Karpas-422 (cell line): ENCODE data around the gene FFAR2. TPM values are rescaled to one million over a fixed set of nuclear protein-coding genes. Genes with fewer than 3 reads are reported as not detected.

Experiments
- DNase-seq: peaks from one replicate; pipeline ENCODE4 v3.0.0-alpha.2; 2015
- H2AFZ ChIP-seq: fragments of 200-600 bp; sonication (generic); 2 replicates; pipeline ENCODE4 v1.6.1; 2014; ENCODE audit warnings: antibody characterized with exemption, low read length, mixed read lengths
- H3K27ac ChIP-seq: fragments of 200-600 bp; sonication (generic); 2 replicates; pipeline ENCODE4 v1.5.1; 2014; ENCODE audit warnings: mild to moderate bottlenecking, low read length, moderate library complexity
- H3K27me3 ChIP-seq: fragments of 200-600 bp; sonication (generic); 2 replicates; pipeline ENCODE4 v1.6.1; 2014; ENCODE audit warnings: low read length, mixed read lengths
- H3K36me3 ChIP-seq: fragments of 200-600 bp; sonication (generic); 2 replicates; pipeline ENCODE4 v1.6.1; 2014; ENCODE audit warnings: low read length, mixed read lengths; ENCODE audit not compliant: insufficient read depth
- H3K4me1 ChIP-seq: fragments of 200-600 bp; sonication (generic); 2 replicates; pipeline ENCODE4 v1.6.1; 2014; ENCODE audit warnings: mild to moderate bottlenecking, low read length, mixed read lengths
- H3K4me2 ChIP-seq: fragments of 200-600 bp; sonication (generic); 2 replicates; pipeline ENCODE4 v1.6.1; 2014; ENCODE audit warnings: low read length, low read depth, mild to moderate bottlenecking; ENCODE audit not compliant: poor library complexity, severe bottlenecking
- H3K4me3 ChIP-seq: fragments of 200-600 bp; sonication (generic); 2 replicates; pipeline ENCODE4 v1.5.1; 2014; ENCODE audit warnings: mild to moderate bottlenecking, antibody characterized with exemption, low read length, mixed read lengths
- H3K79me2 ChIP-seq: fragments of 200-600 bp; sonication (generic); 2 replicates; pipeline ENCODE4 v1.6.1; 2014; ENCODE audit warnings: mild to moderate bottlenecking, low read length, mixed read lengths
- H3K9ac ChIP-seq: fragments of 200-600 bp; sonication (generic); 2 replicates; pipeline ENCODE4 v1.6.0; 2014; ENCODE audit warnings: low read length
- H3K9me2 ChIP-seq: fragments of 200-600 bp; sonication (generic), shearing (Covaris generic); replicated peaks from 2 replicates; pipeline ENCODE4 v1.6.0; 2014; ENCODE audit warnings: mild to moderate bottlenecking, low read length, moderate library complexity; ENCODE audit not compliant: insufficient read depth
- H3K9me3 ChIP-seq: fragments of 300-700, 200-600 bp; sonication (generic); 2 replicates; pipeline ENCODE4 v1.6.1; 2014; ENCODE audit warnings: low read length, mixed read lengths
- H4K20me1 ChIP-seq: fragments of 200-600 bp; sonication (generic); 2 replicates; pipeline ENCODE4 v1.6.1; 2014; ENCODE audit warnings: mild to moderate bottlenecking, antibody characterized with exemption, low read length, low read depth; ENCODE audit not compliant: insufficient read depth
- total RNA-seq: library from RNA; depleted of rRNA; stranded (reverse); fragments of >200 nt; shearing (Covaris generic); gene quantifications from 2 replicates; pipeline ENCODE4 v1.2.3, GENCODE V29; 2014; ENCODE audit warnings: low replicate concordance

Gene FFAR2
- total RNA-seq, 1 experiment from 2014 or later: not detected

DNA sequence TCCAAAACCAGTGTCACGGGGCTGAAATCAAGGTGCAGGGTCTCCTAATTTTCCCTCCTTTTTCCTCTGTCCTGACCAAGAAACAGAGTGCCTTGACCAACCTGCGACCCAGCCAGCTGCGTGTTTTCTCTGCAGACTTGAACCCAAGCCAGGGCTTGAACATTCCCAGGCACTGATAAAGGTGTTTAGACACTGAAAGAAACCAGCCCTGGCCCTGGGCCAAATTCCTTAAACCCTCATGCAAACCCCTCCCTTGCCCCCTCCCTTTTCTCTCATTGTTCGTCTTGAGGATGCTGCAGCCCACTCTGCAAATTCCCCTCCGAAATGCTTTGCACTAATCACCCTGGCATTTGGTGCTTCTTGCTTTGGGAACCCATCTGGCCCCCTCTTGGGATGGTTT is 9.5 kb upstream of the FFAR2 start:
- Histone ChIP-seq H3K4me1 (peaks cover 50% of the 10 kb centered on the region), H3K9me3 (no peaks in the 10 kb centered on the region)
- DNase-seq: no peak

DNA sequence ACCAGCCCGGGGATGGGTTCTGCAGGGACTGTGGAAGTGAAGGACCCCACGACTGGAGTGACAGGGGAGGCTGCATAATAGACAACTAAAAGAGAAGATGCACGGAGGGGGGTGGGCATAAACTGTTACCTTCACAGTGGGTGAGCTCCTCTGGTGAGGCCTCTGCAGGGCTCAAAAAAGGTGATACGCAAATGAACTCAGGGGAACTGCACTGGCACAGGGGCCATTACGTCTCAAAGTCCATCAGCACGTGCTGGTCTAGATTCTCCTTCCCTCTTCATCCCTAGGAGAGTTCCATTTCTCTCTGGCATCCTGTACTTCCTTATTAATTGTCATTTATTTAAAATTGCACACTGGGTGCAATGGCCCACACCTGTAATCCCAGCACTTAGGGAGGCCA is 8.1 kb upstream of the FFAR2 start:
- no peak overlapping the region for H3K27ac ChIP-seq
- no peaks in the 10 kb centered on the region for H3K79me2 ChIP-seq
- no peaks in the 10 kb centered on the region for H3K36me3 ChIP-seq
- H3K9ac ChIP-seq: no peak overlapping the region
- H3K9me2 ChIP-seq: no peaks in the 10 kb centered on the region
- H3K9me3 ChIP-seq: no peaks in the 10 kb centered on the region
- H3K4me1 ChIP-seq: peaks cover 50% of the 10 kb centered on the region
- no peak overlapping the region; the same call in 1 of the 2 replicates for H2AFZ ChIP-seq
- no peak overlapping the region for H3K4me3 ChIP-seq
- no peaks in the 10 kb centered on the region; the same call in 1 of the 2 replicates for H3K27me3 ChIP-seq
- no peaks in the 10 kb centered on the region for H4K20me1 ChIP-seq
- peak overlapping the region; percentile 58 for H3K4me2 ChIP-seq
- peak; percentile 65 for DNase-seq

More for the DNA sequence above, 9.5 kb upstream of the FFAR2 start:
- no peak overlapping the region for H2AFZ ChIP-seq
- H3K4me3 ChIP-seq: no peak overlapping the region
- no peak overlapping the region for H3K4me2 ChIP-seq
- no peak overlapping the region for H3K27ac ChIP-seq
- no peaks in the 10 kb centered on the region for H3K79me2 ChIP-seq
- no peaks in the 10 kb centered on the region; the same call in 1 of the 2 replicates for H3K27me3 ChIP-seq
- no peaks in the 10 kb centered on the region for H3K9me2 ChIP-seq
- no peak overlapping the region for H3K9ac ChIP-seq
- no peaks in the 10 kb centered on the region for H3K36me3 ChIP-seq
- no peaks in the 10 kb centered on the region for H4K20me1 ChIP-seq

DNA sequence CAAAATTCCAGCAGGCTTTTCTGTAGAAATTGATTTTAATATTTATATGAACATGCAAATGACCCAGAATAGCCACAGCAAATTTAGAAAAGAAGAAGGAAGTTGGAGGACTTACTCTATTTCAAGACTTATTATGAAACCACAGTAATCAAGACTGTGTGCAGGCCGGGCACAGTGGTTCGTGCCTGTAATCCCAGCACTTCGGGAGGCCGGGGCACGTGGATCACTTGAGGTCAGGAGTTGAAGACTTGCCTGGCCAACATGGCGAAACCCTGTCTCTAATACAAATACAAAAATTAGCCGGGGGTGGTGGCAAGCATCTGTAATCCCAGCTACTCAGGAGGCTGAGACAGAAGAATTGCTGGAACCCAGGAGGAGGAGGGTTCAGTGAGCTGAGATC is 6.0 kb upstream of the FFAR2 start:
- H3K27ac ChIP-seq: no peak overlapping the region
- peaks cover 40% of the 10 kb centered on the region for H3K4me1 ChIP-seq
- H3K79me2 ChIP-seq: no peaks in the 10 kb centered on the region
- H3K4me2 ChIP-seq: peak overlapping the region; percentile 56
- peak; percentile 71 for DNase-seq
- no peaks in the 10 kb centered on the region for H4K20me1 ChIP-seq
- no peaks in the 10 kb centered on the region for H3K9me3 ChIP-seq
- no peak overlapping the region for H3K9ac ChIP-seq
- H3K27me3 ChIP-seq: no peaks in the 10 kb centered on the region; the same call in 1 of the 2 replicates
- no peak overlapping the region for H3K4me3 ChIP-seq
- H3K9me2 ChIP-seq: no peaks in the 10 kb centered on the region
- H3K36me3 ChIP-seq: no peaks in the 10 kb centered on the region
- H2AFZ ChIP-seq: no peak overlapping the region

DNA sequence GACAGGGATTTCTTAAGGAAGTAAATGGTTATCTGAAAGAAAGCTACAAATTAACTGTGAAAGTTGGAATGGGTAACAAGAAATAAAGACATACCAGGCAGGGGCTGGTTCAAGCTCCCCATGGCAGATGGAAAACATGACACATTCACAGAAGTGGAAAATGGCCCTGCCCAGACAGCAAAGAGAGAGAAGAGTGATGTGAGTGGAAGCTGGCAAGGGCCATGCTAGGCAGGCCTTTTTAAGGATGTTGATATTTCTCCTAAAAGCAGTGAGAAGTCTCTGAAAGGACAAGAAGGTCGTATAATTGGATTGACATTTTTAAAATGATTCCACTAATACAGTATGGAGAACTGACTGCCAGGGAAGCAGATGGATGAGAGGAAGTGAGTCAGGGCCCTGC is 3.3 kb upstream of the FFAR2 start:
- no peaks in the 10 kb centered on the region for H3K79me2 ChIP-seq
- no peak overlapping the region for H3K27ac ChIP-seq
- H3K27me3 ChIP-seq: no peaks in the 10 kb centered on the region; the same call in 1 of the 2 replicates
- no peaks in the 10 kb centered on the region for H3K9me3 ChIP-seq
- H2AFZ ChIP-seq: no peak overlapping the region
- no peaks in the 10 kb centered on the region for H3K36me3 ChIP-seq
- H3K9me2 ChIP-seq: no peaks in the 10 kb centered on the region
- H3K4me3 ChIP-seq: no peak overlapping the region
- no peak overlapping the region for H3K4me2 ChIP-seq
- no peak overlapping the region for H3K9ac ChIP-seq
- peaks cover 24% of the 10 kb centered on the region for H3K4me1 ChIP-seq
- no peaks in the 10 kb centered on the region for H4K20me1 ChIP-seq
- DNase-seq: no peak

DNA sequence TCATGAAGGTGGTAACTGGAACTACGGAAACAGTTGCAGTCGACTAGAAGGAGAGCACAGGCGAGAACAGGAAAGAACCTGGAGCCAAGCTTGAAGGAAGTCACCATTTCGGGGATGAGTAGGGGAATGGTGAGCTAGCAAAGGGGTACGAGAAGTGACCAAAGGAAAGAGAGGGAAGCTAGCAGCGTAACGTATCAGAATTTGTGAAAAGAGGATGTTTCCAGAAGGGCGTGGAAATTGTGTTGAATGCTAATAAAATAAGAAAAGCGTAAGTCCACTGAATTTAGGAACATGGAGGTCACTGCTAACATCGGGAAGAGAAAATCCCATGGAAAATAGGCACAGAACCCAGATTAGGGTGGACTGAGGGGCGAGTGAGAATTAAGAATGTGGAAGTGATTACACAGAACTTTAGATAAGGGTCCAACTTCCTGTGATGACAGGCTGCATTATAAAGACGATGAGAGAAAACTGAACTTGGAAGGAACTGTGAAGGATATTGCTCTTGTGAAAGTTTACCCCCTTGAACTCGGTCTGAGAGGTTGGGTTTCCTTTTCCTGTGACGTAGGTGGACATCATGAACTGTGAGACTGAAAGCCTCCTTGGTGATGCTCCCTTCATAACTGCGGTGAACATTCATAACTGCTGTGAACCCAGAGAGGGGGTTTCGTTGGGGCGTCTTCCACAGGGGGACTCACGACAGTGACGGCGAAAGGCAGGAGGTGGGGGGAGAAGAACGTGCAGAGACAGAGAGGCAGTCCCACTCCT is 2.0 kb upstream of the FFAR2 start:
- H3K9me3 ChIP-seq: no peaks in the 10 kb centered on the region
- DNase-seq: no peak
- no peaks in the 10 kb centered on the region for H3K79me2 ChIP-seq
- H4K20me1 ChIP-seq: no peaks in the 10 kb centered on the region
- H3K4me1 ChIP-seq: peaks cover 18% of the 10 kb centered on the region
- H3K36me3 ChIP-seq: no peaks in the 10 kb centered on the region
- no peak overlapping the region for H2AFZ ChIP-seq
- no peak overlapping the region for H3K27ac ChIP-seq
- H3K9me2 ChIP-seq: no peaks in the 10 kb centered on the region
- no peaks in the 10 kb centered on the region; the same call in 1 of the 2 replicates for H3K27me3 ChIP-seq
- no peak overlapping the region for H3K4me2 ChIP-seq
- H3K4me3 ChIP-seq: no peak overlapping the region
- H3K9ac ChIP-seq: no peak overlapping the region

DNA sequence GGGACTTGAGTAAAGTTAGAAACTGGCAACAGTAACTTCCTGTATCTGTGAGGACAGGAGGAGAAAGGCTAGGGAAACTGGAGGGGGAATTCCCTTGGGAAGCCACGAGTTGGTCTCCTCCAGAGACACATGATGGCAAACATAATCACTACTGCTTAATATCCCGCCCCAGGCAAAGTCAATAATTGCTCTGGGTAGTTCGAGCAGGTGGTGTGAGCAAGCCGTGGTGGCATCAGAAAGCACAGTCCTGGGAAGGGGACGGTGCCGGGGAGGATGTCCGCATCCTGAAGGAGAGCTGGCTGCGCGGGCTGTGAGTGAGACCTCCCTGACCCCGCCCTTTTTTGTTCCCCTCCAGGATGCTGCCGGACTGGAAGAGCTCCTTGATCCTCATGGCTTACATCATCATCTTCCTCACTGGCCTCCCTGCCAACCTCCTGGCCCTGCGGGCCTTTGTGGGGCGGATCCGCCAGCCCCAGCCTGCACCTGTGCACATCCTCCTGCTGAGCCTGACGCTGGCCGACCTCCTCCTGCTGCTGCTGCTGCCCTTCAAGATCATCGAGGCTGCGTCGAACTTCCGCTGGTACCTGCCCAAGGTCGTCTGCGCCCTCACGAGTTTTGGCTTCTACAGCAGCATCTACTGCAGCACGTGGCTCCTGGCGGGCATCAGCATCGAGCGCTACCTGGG is 1.4 kb downstream of the FFAR2 start:
- Histone ChIP-seq H3K9ac (no peak overlapping the region), H3K4me3 (no peak overlapping the region), H3K36me3 (no peaks in the 10 kb centered on the region), H3K9me3 (no peaks in the 10 kb centered on the region), H2AFZ (no peak overlapping the region), H3K4me2 (no peak overlapping the region), H3K27me3 (no peaks in the 10 kb centered on the region), H3K4me1 (no peaks in the 10 kb centered on the region), H3K79me2 (no peaks in the 10 kb centered on the region), H3K27ac (no peak overlapping the region), H3K9me2 (no peaks in the 10 kb centered on the region), H4K20me1 (no peaks in the 10 kb centered on the region)
- no peak for DNase-seq

DNA sequence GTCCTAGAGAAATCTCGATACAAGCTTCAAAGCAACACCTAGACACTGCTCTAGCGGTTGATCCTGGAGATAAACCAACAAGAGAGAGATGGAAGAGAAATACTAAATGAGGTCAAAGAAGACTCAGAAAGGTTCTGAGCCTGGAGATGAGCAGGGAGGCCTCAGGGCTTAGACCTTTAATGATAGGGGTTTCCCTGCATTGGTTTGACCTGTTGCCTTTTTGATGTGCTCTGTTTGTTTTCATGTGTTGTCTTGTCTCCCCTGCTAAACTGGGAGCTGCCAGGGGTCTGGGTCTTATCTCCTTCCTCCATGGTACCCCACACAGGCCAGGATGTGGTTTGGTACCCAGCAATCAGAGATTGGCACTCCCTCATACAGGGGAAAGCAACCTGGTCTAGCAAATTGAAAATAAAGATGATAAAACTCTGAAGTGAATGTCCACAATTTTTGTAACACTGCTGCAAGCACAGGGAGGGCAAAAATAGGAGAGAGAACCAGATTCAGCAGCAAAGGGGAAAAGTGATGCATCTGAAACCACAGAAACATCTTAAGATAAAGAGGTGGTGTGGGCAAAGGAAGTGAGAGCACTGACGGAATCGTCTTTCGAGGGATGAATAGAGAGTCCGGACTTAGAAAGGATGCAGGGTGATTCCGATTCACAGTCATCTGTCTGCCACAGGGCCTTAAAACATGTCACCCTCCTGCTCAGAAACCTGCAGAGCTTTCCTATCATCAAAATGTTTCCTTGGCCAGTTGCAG is 3.5 kb downstream of the FFAR2 start:
- H3K27ac ChIP-seq: no peak overlapping the region
- no peak overlapping the region for H3K9ac ChIP-seq
- no peak overlapping the region for H3K4me2 ChIP-seq
- no peaks in the 10 kb centered on the region for H4K20me1 ChIP-seq
- H3K79me2 ChIP-seq: no peaks in the 10 kb centered on the region
- no peaks in the 10 kb centered on the region for H3K27me3 ChIP-seq
- no peaks in the 10 kb centered on the region for H3K4me1 ChIP-seq
- peak; percentile 60 for DNase-seq
- H3K4me3 ChIP-seq: no peak overlapping the region
- no peak overlapping the region for H2AFZ ChIP-seq
- H3K9me2 ChIP-seq: no peaks in the 10 kb centered on the region
- no peaks in the 10 kb centered on the region for H3K9me3 ChIP-seq
- H3K36me3 ChIP-seq: no peaks in the 10 kb centered on the region

DNA sequence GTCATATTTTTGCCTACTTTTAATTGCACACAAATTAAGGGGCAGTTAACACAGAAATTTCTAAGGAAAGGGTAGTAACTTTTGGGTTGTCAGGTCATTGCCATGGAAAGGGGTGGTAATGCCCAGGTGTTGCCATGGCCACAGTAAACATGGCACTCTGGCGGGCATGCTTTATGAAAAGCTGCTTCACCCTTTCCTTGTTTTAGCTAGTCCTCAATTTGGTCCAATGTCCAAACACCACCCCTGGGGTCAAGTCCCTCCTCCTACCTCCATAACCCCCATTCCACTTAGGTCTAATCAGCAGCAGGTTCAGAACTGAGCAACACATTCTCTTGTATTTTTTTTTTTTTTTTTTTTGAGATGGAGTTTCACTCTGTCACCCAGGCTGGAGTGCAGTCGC is 6.6 kb downstream of the FFAR2 start:
- no peak overlapping the region for H3K9ac ChIP-seq
- no peaks in the 10 kb centered on the region for H3K27me3 ChIP-seq
- H3K9me3 ChIP-seq: no peaks in the 10 kb centered on the region
- peaks cover 21% of the 10 kb centered on the region for H3K4me1 ChIP-seq
- no peaks in the 10 kb centered on the region for H3K36me3 ChIP-seq
- no peak overlapping the region for H2AFZ ChIP-seq
- H3K4me3 ChIP-seq: no peak overlapping the region
- H3K79me2 ChIP-seq: no peaks in the 10 kb centered on the region
- H3K27ac ChIP-seq: no peak overlapping the region
- no peaks in the 10 kb centered on the region for H3K9me2 ChIP-seq
- DNase-seq: no peak
- no peak overlapping the region for H3K4me2 ChIP-seq
- peaks cover 3% of the 10 kb centered on the region; the same call in 1 of the 2 replicates for H4K20me1 ChIP-seq
